ENCODE data around the gene PLCXD3.

The PLCXD3 gene

GRCh38 chr5:41277476-41278245, 232.7 kb downstream of the PLCXD3 start:
- no peak for DNase-seq

GRCh38 chr5:41275813-41276512, 234.4 kb downstream of the PLCXD3 start:
- no peak for DNase-seq

GRCh38 chr5:41270423-41271251, 239.8 kb downstream of the PLCXD3 start:
- no peak for DNase-seq

- no peak for DNase-seq
Measured at GRCh38 chr5:41268894-41269293, 241.5 kb downstream of the PLCXD3 start.

- no peak for DNase-seq
Measured at GRCh38 chr5:41266377-41266776, 244.0 kb downstream of the PLCXD3 start.

- DNase-seq = no peak
Measured at GRCh38 chr5:41264019-41264418, 246.4 kb downstream of the PLCXD3 start.

- no peak for DNase-seq
Measured at GRCh38 chr5:41263335-41263734, 247.1 kb downstream of the PLCXD3 start.

Measured in activated CD8-positive, alpha-beta memory T cell treated with anti-CD3 and anti-CD28 coated beads for 24 hours (primary cell).